RWPE1 (cell line): ENCODE measurements around the gene SNAP91.

Experiments used
- CTCF ChIA-PET: fragments of 350-600 bp; sonication (Branson Sonifier 250); formaldehyde crosslinking; extraction: SDS; loops from one replicate; lab custom pipeline; 2021; lab: Yijun Ruan, JAX
- POLR2A ChIA-PET: fragments of 400-600 bp; formaldehyde crosslinking; extraction: SDS; loops from one replicate; lab custom pipeline; 2020; ENCODE audit warnings: antibody characterized with exemption; ENCODE audit not compliant: low non-redundant PET; lab: Yijun Ruan, JAX
- DNase-seq: peaks from one replicate; pipeline ENCODE4 v3.0.0; 2012; ENCODE audit warnings: low spot score
- H3K27ac ChIP-seq: fragments of 450-650 bp; 2 replicates; pipeline ENCODE4 v1.5.1; 2017
- TF ChIP-seq, protein P1 (sequence below): fragments of 450-650 bp; conservative IDR thresholded peaks from 2 replicates; pipeline ENCODE4 v1.5.1; 2017; ENCODE audit warnings: low read depth, mild to moderate bottlenecking

The SNAP91 gene

DNA sequence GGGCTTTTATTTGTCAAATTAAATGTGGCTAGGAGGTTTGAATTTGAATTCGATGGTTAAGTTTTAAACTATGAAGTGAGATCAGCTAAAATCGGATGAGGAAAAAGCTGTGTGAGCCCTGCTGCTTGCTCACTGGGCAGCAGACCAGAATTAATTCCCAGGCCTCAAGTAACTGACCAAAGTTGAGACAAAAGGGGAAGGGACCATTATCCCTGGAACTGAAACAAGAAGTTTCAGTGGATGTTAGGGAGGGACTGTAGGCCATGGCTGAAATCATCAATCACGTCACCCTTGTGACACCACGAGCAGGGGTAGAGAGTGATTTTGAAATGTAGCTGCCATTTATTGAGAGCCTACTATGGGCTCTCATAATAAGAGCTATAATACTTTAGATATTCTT, 203.5 kb downstream of the SNAP91 start:
- TF ChIP-seq, protein P1, sequence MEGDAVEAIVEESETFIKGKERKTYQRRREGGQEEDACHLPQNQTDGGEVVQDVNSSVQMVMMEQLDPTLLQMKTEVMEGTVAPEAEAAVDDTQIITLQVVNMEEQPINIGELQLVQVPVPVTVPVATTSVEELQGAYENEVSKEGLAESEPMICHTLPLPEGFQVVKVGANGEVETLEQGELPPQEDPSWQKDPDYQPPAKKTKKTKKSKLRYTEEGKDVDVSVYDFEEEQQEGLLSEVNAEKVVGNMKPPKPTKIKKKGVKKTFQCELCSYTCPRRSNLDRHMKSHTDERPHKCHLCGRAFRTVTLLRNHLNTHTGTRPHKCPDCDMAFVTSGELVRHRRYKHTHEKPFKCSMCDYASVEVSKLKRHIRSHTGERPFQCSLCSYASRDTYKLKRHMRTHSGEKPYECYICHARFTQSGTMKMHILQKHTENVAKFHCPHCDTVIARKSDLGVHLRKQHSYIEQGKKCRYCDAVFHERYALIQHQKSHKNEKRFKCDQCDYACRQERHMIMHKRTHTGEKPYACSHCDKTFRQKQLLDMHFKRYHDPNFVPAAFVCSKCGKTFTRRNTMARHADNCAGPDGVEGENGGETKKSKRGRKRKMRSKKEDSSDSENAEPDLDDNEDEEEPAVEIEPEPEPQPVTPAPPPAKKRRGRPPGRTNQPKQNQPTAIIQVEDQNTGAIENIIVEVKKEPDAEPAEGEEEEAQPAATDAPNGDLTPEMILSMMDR, result no peak
- CTCF ChIA-PET, result interaction anchor here (1.7 kb wide), 1 partner anchor 9 kb away, joined by 5 read pairs; no protein-coding TSS in a partner anchor
- POLR2A ChIA-PET, result no interaction called here
- no peak for DNase-seq
- no peak overlapping the region for H3K27ac ChIP-seq
